Measurements from ENCODE around the gene C22orf42.
"Not testable (repeated sequence)": the region's sequence is repeated elsewhere in the genome, so short reads cannot be mapped to it uniquely, and the experiment has no call there.

The C22orf42 gene

DNA sequence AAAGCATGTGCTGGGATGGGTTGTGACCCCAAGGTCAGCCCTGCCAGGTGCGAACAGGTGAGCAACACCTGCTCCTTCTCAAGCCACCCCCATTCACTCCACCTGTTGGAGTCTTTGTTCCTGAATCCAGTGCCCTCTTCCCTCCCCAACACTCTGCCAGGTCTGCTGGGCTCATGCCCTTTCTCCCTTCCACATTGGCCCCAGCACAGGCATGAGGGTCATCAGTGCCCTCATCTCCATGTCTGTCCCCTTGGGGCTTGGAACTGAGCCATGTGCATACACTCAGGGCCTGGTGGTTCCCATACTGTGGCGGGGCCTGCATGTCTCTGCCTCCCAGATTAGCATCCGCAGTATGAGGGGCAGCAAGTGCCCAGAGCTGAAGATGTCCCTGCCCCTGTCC, 26.7 kb upstream of the C22orf42 start:
- DNase-seq (ENCODE audit: low spot score) = no peak

DNA sequence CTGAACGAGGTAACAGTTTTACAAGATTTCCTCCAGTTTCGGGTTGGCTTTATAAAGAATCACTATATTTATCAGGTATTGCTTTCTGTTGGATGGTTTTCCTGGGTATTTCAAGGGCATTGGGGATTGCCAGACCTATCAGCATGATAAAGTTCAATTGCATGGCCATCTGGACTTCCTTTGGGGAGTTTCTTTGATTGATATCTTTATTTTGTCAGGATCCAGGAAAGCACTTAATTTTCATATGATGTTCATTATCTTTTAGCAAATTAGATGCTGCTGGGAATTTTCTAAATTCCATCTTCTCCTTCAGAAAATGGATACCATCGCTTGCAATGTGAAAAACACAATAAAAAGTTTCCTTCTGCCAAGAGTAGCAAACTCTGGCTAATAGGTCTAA, 24.5 kb upstream of the C22orf42 start:
- DNase-seq (ENCODE audit: low spot score) = no peak

DNA sequence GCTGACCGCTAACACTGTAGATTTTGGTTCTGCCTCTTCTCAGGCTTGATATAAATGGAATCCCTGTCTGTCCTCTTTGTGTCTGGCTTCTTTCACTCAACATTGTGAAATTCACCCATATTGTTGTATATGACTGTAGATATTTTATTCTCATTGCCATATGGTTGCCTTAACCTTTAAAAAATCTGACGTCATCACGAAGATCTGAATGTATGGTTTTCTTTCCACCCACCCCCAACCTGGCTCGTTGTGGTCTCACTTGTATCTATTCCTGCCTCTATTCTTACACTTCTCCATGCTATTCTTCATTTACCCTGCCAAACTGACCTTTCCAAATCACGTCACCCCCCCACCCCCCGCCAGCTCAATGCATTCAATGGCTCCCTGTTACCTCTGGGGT, 21.9 kb upstream of the C22orf42 start:
- DNase-seq (ENCODE audit: low spot score) = no peak

DNA sequence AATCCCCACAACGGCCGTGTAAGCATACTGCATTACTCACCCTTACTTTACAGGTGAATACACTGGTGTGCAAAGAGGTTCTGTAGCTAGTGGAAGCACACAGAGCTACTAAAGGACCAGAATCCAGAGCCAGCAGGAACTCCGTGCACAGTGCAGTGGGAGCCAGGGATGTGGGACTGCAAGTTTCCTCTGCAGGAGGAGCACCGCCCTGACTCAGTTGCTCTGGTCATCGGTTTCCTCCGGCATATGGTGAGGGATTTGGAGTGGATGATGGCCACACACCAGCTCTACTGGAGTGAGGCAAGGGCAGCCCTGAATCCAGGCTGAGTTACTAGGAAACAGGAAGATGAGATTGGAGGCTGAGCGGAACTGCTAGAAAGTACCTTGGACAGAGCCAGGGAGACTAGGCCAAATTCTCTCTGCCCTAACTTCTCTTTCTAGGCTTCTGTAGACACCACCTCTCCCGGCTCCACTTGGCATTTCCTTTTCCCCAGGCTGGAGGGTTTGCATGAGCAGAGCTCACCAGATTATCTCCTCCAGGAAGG, 18.2 kb upstream of the C22orf42 start:
- DNase-seq (ENCODE audit: low spot score) = no peak

DNA sequence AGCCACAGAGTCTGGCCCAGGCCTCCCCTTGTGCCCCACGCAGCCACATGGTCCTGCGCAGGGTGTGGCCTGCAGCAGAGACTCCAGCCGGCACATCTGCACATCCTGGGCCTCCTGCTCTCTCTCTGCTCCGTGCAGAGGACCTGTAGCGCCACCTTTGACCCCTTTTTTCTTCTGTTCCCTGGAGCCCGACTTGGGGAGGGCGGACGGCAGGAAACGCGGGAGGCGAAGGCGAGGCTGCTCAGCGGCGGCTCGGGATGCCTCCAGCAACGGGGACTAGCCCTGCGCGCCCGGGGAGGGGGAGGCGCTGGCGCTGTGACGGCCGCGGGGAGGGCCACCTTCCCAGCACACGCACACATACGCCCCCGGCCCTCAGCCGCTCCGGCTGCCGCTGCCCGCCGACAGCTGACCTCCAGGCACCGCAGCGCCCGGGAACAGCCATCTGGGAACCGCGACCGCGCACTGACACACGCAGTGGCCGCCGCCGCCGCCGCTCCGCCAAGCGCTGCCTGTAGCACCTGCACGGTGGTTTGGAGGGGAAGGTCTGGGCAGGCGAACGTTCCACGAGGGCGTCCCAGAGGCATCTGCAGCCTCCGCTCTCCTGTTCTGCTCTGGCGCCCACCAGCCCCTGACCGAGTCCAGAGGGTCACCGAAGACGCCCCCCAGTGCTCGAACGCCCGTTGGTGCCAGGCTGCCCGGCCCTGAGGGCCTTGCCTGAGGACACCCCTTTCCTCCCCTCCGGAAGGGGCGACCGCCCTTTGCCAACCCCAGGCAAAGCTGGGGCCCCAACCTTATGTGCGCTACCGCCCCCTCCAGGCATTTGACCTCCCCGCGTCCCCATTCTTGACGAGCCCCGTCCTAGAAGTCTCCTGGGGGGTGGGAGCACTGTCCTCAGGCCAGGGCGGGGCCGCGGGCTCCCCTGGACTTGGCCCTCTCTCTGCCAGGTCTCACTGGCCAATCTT, 16.9 kb upstream of the C22orf42 start:
- no peak for DNase-seq (ENCODE audit: low spot score)

DNA sequence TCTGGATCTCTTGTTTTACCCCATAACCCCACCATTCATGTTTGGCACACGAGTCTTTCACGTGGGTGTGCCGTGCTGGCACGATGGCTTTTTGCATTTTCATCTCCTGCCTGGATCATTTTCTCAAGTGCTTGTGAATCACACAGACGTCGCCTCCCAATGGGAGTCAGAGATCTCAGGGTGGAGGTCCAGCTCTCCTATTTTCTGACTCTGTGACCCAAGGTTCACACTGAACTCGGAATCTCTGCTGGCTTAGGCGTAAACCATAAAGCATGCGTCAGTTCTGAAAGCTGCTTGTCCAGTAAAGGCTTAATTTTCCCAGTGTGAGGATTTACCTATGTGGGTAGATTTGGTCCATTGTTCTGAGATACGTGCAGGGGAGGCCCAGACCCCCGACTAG, 16.0 kb upstream of the C22orf42 start:
- no peak for DNase-seq (ENCODE audit: low spot score)

DNA sequence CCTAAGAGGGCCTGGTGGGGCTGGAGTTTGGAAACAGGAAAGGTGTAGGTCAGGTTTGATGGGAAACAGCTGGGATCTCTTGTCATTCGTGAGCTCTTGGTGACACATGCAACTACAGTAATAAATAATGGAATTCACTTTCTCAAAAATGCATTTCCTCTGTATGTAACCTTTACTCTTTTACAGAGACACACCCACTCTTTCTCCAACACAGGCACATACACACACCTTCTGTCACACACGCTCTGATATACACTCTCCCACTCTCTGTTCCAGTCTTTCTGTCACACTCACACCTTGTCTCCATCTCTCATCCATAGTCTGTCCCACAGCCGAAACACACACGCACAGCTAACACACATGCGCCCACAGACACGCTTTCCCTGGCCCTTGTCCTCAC, 6.6 kb upstream of the C22orf42 start:
- DNase-seq (ENCODE audit: low spot score) = no peak

DNA sequence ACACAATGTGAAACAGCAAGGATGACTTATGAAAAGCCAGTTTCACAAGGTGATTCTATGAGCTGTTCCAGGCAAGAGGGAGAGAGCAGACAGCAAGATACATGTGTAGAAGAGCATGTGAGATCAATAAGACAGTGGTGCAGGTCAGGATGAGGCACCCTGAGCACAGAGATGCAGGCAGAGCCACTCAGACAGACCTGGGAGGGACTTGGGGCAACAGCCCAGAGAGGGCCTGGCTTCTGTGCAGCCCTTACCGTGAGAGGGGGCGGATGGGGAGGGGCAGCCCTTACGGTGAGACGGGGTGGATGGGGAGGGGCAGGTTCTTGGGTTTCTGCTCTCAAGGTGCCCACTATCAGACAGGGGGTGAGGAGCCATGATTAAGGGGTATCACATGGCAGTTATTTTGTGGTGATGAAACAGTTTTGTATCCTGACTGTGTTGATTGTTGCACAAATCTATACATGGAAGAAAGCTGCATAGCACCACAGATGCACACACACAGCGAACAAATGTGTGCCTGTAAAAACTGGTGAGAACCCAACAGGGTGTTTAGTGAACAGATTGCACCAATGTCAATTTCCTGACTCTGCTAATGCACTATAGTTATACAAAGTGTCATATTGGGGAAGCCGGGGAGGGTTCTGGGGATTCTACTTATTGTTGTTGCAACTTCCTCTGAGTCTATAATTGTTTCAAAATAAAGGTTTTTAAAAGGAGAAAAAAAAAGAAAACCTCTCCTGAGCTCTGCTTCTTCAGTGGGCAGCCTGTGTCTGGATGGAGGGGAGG, 5.2 kb upstream of the C22orf42 start:
- DNase-seq (ENCODE audit: low spot score) = no peak

DNA sequence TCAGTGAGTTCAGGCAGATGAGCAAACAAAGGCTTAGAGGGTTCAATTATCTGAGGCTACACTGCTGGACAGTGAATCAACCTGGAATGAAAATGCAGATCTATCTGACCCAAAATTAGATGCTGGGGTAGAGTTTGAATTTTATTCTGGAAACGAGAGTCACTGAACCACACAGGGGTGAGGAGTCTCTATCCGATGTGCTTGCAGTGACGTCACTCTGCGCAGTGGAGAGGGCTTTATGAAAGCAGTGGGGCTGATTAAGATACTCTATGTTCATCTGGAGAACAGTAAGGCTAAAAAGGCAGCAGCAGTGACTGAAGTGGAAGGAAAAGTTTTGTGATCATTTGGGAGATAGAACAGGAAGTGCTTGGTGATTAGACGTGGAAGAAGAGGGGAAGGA, 1.3 kb upstream of the C22orf42 start:
- DNase-seq (ENCODE audit: low spot score) = not testable (repeated sequence)

DNA sequence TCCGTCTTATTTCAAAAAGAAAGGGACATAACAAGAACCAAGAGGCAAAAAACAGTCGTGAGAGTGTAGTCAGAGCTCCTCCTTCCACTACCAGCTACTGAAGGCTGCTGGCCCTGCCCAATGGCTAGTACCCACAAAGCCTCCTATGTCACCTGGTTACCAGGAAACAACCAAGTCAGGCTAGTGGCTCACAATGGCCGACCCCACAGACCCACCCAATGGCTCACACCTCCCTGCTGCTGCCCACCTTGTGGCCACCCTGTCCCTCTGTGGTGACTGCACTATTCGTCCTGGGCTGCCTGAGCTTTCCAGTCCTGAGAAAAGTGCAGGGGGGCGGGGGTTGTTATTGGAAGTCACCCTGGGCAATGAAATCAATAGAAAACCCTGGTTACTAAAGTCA, 1.5 kb downstream of the C22orf42 start:
- DNase-seq (ENCODE audit: low spot score) = not testable (repeated sequence)

DNA sequence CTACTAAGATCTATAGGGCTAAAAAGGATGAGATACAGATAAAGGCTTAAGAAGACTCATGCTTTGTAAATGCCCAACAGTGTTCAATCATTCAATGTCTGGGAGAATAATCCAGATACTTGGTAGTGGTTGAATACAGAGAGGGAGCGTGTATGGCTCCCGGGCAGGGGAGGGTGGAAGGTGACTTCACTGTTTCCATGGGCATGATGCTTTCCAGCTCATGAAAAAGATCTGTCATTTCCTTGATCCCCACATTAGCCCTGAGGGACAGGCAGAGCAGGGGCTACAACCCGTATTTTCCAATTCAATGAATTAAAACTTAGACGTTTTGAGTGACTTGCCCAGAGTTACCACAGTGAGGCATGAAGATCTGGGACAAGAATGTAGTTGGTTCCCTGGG, 4.4 kb downstream of the C22orf42 start:
- not testable (repeated sequence) for DNase-seq (ENCODE audit: low spot score)

DNA sequence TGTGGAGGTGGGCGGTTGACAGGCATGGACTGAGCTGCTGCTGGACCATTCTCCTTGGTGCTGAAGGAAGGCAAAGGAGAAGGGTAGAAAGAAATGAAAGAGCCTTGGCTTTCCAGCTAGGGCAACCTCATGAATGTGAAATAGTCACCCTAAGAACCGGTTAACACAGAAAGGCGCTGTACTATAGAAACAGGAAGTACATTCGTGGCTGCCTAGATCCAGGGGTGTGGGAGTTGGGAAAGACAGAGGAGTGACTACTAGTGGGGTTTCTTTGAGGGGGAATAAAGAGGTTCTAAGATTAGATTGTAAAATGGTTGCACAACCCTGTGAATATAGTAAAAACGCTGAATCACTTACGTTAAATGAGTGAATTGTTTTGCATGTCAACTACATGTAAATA, 7.5 kb downstream of the C22orf42 start:
- DNase-seq (ENCODE audit: low spot score) = not testable (repeated sequence)

DNA sequence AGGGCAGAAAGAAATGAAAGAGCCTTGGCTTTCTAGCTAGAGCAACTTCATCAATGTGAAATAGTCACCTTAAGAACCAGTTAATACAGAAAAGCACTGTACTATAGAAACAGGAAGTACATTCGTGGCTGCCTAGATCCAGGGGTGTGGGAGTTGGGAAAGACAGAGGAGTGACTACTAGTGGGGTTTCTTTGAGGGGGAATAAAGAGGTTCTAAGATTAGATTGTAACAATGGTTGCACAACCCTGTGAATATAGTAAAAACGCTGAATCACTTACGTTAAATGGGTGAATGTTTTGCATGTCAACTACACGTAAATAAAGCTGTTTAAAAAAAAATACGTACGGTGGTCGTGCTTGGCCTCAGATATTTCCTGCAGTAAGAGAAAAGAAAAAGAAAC, 8.5 kb downstream of the C22orf42 start:
- DNase-seq (ENCODE audit: low spot score) = not testable (repeated sequence)

DNA sequence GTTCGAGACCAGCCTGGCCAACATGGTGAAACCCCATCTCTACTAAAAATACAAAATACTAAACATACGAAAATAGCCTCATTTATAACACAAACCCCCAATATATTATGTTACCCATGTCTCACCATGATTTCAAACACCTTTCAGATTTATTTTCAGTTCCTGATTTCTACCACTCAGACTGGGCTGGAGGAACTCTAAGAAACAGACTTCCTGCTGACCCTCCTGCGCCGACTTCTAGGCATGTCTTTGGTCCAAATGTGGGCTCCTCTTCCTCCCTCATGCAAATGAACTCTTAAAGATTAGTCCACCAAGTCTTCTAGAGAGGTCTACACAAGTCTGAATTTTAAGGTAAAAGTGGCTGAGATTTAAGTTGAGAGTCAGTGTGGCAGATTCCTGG, 10.7 kb downstream of the C22orf42 start:
- not testable (repeated sequence) for DNase-seq (ENCODE audit: low spot score)

DNA sequence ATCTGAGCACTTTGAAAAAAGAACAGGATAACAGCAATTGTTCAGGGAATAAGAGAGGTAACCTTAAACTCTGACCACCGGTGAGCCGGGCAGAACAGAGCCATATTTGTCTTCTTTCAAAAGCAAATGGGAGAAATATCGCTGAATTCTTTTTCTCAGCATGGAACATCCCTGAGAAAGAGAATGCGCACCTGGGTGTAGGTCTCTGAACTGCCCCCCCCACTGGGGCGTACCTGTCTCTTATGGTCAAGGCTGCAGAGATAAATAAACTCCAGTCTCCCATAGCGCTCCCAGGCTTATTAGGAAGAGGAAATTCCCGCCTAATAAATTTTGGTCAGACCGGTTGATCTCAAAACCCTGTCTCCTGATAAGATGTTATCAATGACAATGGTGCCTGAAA, 12.0 kb downstream of the C22orf42 start:
- not testable (repeated sequence) for DNase-seq (ENCODE audit: low spot score)

DNA sequence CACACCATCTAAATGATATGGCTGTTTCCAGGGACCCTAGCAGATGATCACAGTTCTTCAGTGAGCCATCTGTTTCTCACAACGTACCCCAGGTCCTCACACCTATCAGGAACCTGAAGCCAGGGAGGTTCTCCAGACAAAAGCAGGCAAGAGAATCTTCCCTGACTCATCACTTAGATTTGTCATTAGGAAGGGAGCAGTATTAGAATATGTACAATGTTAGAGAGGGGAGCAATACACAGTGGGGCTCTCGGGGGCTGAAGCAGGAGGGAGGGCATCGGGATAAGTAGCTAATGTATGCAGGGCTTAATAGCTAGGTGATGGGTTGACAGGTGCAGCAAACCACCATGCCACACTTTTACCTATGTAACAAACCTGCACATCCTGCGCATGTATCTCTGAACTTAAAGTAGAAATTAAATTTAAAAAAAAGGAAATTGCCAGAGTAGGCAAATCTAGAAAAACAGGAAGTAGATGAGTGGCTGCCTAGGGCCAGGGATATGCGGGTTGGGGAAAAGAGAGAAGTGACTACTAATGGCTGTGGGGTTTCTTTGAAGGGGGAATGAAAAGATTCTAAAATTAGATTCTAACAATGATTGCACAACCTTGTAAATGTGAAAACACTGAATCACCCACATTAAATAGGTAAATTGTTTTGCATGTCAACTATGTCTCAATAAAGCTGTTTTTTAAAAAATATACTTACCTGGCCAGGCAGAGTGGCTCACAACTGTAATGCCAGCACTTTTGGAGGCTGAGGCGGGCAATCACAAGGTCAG, 14.4 kb downstream of the C22orf42 start:
- DNase-seq (ENCODE audit: low spot score) = no peak

DNA sequence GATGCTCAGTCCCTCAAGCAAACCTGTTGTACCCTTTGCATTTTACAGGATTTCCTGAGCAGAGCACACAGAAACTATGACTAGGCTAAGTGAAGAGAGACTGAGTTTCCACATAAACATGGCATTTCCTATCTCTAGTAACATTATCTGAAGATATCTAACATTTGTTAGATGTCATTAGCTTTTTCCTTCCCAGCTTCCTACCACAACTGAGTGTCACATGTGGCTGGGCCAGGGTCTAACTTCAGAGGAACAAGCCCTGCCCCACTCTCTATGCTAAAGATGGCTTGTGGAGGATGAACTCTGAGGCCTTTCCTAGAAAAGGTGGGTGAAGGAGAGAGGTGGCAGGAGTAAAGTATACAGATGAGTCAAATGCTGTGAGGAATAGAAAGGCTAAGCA, 16.5 kb downstream of the C22orf42 start:
- DNase-seq (ENCODE audit: low spot score) = peak; percentile 7

DNA sequence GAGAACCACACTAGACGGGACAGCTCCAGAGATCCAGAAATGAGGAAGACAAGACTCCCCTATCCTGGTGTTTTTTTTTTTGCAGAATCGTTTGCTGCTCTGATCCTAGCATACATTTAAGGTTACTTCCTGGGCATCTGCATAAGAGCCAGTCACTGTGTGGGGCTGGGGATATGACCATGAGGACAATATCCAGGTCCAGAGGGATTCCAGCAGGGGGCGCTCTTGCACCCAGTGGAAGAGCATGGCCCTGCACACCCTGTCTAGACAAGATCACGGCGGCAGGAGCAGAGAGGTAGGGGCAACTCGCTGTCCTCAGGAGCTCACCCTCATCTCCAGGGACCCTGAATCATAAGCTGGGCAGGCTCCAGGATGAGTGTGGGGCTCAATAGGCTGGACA, 18.4 kb downstream of the C22orf42 start:
- DNase-seq (ENCODE audit: low spot score) = not testable (repeated sequence)

DNA sequence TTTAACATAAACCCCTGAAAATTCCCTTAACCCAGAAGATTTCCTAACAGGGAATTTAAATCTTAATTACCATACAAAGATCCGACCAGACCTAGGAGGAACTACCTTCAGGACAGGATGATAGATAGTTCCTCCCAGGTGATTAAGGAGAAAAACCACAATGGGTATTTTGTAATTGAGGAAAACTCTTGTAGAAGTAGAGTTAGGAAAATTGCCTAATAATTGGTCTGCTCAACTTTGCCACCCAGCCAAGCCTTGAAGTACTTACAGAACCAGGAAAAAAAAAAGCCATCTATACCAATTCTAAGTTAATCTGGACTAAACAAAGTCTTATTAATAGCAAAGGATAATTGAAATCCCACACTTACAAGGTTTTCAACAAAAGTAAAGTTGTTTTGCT, 20.5 kb downstream of the C22orf42 start:
- DNase-seq (ENCODE audit: low spot score) = not testable (repeated sequence)

DNA sequence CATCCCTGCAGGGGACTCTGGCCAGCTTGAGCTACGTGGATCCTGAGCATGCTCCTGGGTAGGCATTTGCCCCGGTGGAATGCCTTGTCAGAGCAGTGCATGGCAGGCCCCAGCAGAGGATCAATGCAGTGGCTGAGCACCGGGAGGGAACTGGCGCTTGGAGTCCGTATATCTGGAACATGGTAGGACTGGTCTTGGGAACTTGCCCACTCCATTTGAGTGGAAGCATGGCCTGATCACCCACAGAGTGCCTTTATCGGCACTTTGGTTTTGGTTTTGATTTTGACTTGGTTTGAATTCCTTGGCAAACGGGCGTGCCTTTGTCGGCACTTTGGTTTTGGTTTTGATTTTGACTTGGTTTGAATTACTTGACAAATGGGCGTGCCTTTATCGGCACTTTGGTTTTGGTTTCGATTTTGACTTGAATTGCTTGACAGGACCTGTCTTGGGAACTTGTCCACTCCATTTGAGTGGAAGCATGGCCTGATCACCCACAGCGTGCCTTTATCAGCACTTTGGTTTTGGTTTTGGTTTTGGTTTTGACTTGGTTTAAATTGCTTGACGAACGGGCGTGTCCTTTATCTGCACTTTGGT, 21.3 kb downstream of the C22orf42 start:
- not testable (repeated sequence) for DNase-seq (ENCODE audit: low spot score)

DNA sequence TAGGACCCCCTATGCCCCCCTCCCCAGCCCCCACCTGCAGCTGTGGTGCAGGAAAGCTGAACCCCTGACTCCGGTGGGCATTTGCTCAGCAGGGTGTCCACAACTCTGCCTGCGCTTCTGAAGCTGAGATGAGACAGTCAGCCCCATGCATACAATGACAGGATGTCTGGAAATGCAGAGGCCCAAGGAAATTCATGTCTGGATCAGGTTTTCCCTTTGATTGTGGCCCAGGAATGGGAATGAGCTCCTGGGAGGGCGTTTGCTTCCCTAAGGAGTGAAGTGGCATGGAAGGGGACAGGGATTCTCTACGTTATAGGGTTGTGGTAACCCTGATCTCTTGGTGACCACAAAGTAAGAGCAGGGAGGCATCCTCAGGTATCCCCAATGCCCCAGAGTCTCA, 22.2 kb downstream of the C22orf42 start:
- DNase-seq (ENCODE audit: low spot score) = peak; percentile 32

DNA sequence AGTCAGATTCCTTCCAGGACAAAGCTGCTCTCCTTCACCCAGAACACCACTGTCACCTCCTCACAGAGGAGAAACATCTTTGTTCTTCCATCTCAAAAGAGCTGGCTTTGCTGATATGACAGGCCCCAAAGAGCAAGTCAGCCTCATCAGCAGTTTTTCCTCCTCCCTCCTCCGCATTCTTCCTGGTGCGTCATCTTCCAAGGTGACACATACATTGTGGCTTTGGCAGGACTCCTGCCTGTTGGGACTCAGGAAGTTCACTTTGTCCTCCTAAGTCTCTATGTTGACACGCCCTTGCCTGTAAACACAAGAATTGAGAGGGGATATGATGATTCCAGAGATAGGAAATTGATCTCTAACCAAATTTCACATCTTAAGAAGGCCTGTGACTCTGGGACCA, 23.1 kb downstream of the C22orf42 start:
- DNase-seq (ENCODE audit: low spot score) = peak; percentile 91

Measured in kidney capillary endothelial cell (primary cell).